Stimulated activated effector memory CD8-positive, alpha-beta T cell treated with anti-CD3 and anti-CD28 coated beads, Interleukin-12 subunit alpha, Interleukin-12 subunit beta, amount 100 ng/mL, for 72 hours (primary cell): ENCODE data around the gene CSTB.

Experiments used
- ATAC-seq: fragments of 150-1000 bp; cut with Tn5 transposase; 2 replicates; pipeline ENCODE4 v1.10.0; 2021
- DNase-seq, 2 donors: peaks; one replicate each; pipeline ENCODE4 v3.0.0; 2021 to 2022; ENCODE audit warnings: low spot score in 2 of 2
- H3K27ac Mint-ChIP-seq: one replicate; pipeline ENCODE4 v1.8.0; 2022; ENCODE audit warnings: mild to moderate bottlenecking, mixed read lengths
- H3K36me3 Mint-ChIP-seq: one replicate; pipeline ENCODE4 v1.8.0; 2022; ENCODE audit warnings: mild to moderate bottlenecking, mixed read lengths
- H3K4me1 Mint-ChIP-seq: one replicate; pipeline ENCODE4 v1.8.0; 2022; ENCODE audit warnings: mixed read lengths
- H3K4me3 Mint-ChIP-seq: one replicate; pipeline ENCODE4 v1.8.0; 2022; ENCODE audit warnings: mild to moderate bottlenecking, mixed read lengths
- H3K9me3 Mint-ChIP-seq: one replicate; pipeline ENCODE4 v1.8.0; 2022; ENCODE audit warnings: mixed read lengths

CSTB gene

DNA sequence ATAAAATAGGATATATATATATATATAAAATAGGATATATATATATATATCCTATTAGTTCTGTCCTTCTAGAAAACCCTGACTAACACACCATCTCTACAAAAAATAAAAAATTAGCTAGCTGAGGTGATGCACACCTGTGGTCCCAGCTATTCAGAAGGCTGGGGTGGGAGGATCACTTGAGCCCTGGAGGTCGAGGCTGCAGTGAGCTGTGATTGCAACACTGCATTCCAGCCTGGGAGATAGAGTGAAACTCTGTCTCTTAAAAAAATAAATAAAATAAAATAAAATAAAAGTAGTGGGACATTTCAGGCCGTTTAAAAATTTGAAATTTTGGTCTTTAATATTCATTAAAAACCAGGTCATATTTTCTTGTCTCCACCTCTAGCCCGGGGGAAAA, 9.0 kb upstream of the CSTB start:
- Mint-ChIP-seq H3K27ac (peak overlapping the region; percentile 60), H3K9me3 (no peaks in the 10 kb centered on the region), H3K4me1 (peaks cover 17% of the 10 kb centered on the region), H3K36me3 (peaks cover 14% of the 10 kb centered on the region), H3K4me3 (no peak overlapping the region)
- ATAC-seq (no peak), DNase-seq (no peak)

DNA sequence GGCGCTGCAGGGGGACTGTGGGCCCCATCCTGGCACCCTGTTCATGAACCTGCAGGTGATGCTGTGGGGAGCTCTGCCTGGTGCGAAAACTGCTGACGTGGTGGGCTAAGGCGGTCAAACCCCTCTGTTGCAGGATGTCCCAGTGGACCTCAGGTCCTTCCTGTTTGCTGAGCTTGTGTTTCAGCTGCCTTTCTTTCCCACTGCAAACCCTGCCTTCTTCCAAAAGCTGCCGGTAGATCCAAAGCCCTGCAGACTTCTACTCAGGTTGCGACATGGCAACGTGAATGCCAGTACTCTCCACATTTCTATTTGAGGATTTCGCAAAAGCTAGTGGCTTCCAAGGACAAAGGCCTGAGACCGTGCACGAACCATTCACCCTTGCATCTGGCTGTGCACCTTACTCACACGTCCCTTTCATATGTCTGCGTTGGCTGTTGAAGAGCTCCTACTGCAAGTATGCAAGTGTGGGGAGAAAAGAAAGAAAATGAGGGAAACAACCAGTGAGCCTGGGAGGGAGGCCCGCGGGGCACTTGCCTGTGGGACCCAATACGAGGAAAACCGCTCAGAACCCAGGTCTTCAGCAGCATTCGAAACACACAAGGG, 7.1 kb upstream of the CSTB start:
- DNase-seq = no peak
- peaks cover 30% of the 10 kb centered on the region for H3K4me1 Mint-ChIP-seq
- H3K36me3 Mint-ChIP-seq = no peaks in the 10 kb centered on the region
- H3K9me3 Mint-ChIP-seq = no peaks in the 10 kb centered on the region
- H3K4me3 Mint-ChIP-seq = no peak overlapping the region
- peak overlapping the region; percentile 63 for H3K27ac Mint-ChIP-seq
- no peak for ATAC-seq

DNA sequence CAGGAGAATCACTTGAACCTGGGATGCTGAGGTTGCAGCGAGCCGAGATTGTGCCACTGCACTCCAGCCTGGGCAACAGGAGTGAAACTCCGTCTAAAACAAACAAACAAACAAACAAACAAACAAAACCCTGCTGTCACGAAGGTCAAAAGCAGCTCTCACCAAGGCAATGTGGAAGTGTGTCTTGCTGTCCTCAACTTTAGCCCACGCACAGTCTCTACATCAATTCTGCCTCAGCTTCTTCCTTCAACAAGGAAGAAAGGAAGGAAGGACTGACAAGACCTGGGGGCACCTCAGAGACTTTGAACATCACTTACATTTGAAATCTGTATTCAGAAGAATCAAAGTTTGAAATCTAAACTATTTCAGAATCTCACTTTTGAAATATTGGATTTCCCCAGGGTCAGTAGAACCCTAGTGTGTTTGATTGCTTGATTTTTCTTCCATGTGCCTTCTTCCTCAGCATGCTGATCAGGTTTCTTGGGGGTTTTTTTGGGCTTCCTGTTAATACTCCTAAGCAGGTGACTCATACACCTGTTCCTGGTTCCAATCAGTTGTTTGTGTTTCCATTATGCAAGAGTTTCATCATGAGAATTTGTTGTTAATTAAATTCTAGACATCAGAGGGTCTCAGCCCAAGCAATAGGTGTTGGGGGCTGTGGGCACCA, 6.5 kb upstream of the CSTB start:
- no peaks in the 10 kb centered on the region for H3K9me3 Mint-ChIP-seq
- peak overlapping the region; percentile 52 for H3K27ac Mint-ChIP-seq
- H3K4me1 Mint-ChIP-seq = peaks cover 35% of the 10 kb centered on the region
- H3K36me3 Mint-ChIP-seq = no peaks in the 10 kb centered on the region
- ATAC-seq (no peak), DNase-seq (no peak)
- H3K4me3 Mint-ChIP-seq = no peak overlapping the region

DNA sequence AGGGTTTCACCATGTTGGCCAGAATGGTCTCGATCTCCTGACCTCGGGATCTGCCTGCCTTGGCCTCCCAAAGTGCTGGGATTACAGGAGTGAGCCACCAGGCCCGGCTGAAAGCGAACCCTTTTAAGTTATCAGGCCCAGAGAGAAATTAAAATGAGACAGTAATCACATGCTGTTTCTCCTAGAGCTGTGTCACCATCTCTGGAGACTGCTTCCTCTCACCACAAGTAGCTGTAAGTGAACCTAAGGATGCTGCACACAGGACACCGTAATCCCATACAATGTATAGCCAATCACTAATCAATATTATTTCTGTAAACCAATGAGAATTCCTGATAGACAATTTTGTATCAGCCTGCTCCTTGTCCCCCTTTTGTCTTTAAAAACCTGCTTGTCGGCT, 5.7 kb upstream of the CSTB start:
- H3K4me3 Mint-ChIP-seq = no peak overlapping the region
- H3K27ac Mint-ChIP-seq = no peak overlapping the region
- H3K36me3 Mint-ChIP-seq = no peaks in the 10 kb centered on the region

DNA sequence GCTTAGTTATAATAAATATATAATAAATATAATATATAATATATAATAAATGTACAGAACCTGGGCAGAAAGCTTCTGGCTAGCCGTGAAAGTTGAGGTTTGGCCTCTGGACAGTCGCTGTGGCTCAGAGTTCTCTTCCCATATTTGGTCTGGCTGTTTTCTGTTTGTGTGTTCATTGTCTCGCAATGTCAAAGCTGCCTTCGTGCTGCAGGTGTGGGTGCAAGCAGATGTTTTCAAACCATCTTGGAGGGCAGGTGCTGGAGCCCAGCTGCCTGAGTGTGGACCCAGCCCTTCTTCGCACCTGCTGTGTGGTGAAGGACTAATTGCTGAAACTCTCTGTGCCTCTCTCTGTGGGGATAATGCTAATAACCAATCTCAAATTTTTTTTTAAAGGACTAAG, 3.6 kb upstream of the CSTB start:
- no peaks in the 10 kb centered on the region for H3K9me3 Mint-ChIP-seq
- H3K4me3 Mint-ChIP-seq = peak overlapping the region; percentile 88
- H3K27ac Mint-ChIP-seq = peak overlapping the region; percentile 94
- H3K36me3 Mint-ChIP-seq = peaks cover 7% of the 10 kb centered on the region
- DNase-seq (no peak), ATAC-seq (no peak)
- H3K4me1 Mint-ChIP-seq = peaks cover 50% of the 10 kb centered on the region

More for the DNA sequence above, 5.7 kb upstream of the CSTB start:
- Mint-ChIP-seq H3K9me3 (no peaks in the 10 kb centered on the region), H3K4me1 (peaks cover 39% of the 10 kb centered on the region)
- DNase-seq (no peak), ATAC-seq (no peak)

DNA sequence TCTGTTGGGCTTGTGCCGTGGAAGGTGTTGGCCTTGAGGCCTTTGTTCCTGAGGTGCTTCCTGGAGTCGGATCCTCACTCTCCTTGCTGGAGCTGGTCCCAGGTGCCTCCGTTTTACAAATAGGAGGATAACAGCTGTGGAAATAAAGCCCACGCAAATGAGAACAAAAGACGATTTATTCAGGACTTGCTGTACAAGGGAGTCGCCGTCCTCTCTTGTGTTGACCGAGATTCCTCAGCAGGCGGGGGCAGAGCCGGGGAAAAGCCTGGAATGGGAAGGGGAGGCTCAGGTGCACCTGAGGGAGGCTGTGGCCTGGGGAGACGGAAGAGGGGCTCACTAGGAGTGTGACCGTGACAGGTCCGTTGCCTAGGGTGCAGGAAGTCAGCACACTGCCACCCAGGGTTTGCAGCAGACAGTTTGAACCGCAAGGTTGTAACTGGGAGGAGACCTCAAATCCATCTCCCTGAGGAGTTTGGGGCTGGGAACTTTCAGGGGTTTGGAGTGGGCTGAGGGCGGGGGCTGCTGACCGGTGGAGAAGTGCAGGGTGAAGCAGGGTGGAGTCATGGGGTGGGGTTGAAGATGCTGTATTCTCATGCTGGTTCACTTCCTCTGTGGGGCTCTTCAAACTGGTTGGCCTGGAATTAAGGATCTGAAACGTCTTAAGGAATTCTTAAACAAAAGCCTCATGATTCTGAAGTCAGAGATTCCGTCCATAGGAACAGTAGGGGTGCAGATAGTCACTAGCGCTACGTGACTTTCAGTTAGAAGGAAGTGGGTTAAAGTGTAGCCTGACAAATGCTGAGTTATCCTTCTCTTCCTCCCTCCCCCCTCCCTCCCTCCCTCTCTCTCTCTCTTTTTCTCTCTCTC, 2.6 kb upstream of the CSTB start:
- Mint-ChIP-seq H3K4me1 (peaks cover 56% of the 10 kb centered on the region), H3K4me3 (peak overlapping the region; percentile 88), H3K27ac (peak overlapping the region; percentile 94), H3K36me3 (peaks cover 16% of the 10 kb centered on the region), H3K9me3 (no peaks in the 10 kb centered on the region)
- no peak for DNase-seq
- ATAC-seq = peak; percentile 45

DNA sequence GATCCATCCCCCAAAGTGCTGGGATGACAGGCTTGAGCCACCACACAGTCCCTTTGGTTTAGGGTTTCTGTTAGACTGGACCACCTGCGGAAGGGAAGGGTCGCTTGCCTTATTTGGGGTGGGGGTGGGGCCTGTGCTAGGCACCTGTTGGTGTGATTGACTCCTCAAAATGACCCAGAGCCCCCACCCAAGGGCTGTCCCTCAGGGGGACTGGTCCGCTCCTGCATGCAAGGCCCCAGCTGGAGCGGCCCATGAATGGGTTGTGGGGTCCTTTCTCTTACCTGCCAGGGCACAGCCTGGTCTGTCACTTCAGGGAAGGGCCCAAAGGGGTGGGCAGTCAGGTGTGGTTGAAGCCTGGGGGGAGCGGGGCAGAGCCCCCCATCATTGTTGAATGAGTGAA, 1.8 kb upstream of the CSTB start:
- no peaks in the 10 kb centered on the region for H3K9me3 Mint-ChIP-seq
- H3K36me3 Mint-ChIP-seq = peaks cover 24% of the 10 kb centered on the region
- no peak for ATAC-seq
- peak overlapping the region; percentile 94 for H3K27ac Mint-ChIP-seq
- H3K4me1 Mint-ChIP-seq = peaks cover 56% of the 10 kb centered on the region
- peak overlapping the region; percentile 88 for H3K4me3 Mint-ChIP-seq
- DNase-seq = no peak

DNA sequence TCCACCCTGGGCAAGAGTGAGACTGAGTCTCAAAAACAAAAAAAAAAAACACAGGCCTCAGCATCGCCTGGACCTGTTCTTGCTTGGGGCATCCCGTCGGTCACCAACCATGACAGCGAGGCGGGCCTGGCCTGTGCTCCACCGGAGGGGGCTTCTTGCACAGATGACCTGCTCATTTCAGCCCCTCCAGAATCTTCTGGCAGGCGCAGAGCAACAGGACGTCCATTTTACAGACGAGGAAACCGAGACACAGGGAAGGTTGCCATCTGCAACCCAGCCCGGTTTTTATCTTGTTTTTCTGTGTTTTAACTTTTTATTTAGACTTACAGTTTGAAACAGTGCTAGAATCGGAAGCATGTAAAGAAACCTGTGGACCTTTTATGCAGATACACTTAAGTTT, 918 bp downstream of the CSTB start:
- ATAC-seq = no peak
- Mint-ChIP-seq H3K4me1 (peaks cover 57% of the 10 kb centered on the region), H3K9me3 (no peaks in the 10 kb centered on the region), H3K27ac (peak overlapping the region; percentile 84), H3K4me3 (peak overlapping the region; percentile 88), H3K36me3 (peaks cover 29% of the 10 kb centered on the region)
- no peak for DNase-seq

DNA sequence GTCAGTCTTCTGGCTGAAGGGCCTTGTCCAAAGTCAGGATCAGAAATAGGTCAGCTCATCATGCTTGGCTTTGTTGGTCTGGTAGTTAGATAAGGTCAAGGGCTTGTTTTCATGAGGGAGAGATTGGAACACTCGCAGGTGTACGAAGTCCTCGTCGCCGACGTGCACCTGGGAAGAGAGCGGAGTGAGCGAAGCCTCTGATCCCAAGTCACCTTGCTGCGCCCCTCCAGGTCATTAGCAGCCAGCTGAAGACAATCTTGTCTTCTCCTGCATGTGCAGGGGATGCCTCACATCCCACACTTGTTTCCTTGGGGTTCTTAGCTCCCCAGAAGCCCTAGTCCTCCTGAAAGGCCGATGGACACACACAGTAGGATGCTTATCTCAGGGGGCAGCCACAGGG, 1.9 kb downstream of the CSTB start:
- Mint-ChIP-seq H3K36me3 (peaks cover 29% of the 10 kb centered on the region), H3K27ac (no peak overlapping the region)

DNA sequence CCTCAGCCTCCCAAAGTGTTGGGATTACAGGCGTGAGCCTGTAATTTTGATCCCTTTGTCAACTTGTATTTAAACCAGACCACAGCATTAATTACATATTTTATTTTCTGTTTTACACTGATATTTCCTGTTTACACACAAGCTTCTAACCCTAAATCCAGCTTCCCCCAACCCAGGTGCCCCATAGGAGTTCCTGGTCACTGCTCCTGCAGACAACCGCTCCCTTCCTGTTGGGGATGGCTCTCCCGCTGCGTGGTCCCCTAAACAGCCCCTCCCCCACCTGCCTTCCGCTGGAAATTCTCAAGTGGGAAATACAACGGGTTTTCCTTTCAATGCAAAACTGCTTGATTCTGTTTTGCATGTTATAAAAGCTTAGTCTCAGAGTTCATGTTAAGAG, 3.7 kb downstream of the CSTB start:
- Mint-ChIP-seq H3K9me3 (no peaks in the 10 kb centered on the region), H3K4me3 (no peak overlapping the region), H3K36me3 (peaks cover 35% of the 10 kb centered on the region), H3K27ac (no peak overlapping the region), H3K4me1 (peaks cover 37% of the 10 kb centered on the region)
- ATAC-seq (no peak), DNase-seq (no peak)

More for the DNA sequence above, 1.9 kb downstream of the CSTB start:
- Mint-ChIP-seq H3K4me3 (peak overlapping the region; percentile 88), H3K4me1 (peaks cover 53% of the 10 kb centered on the region), H3K9me3 (no peaks in the 10 kb centered on the region)
- ATAC-seq (no peak), DNase-seq (no peak)

DNA sequence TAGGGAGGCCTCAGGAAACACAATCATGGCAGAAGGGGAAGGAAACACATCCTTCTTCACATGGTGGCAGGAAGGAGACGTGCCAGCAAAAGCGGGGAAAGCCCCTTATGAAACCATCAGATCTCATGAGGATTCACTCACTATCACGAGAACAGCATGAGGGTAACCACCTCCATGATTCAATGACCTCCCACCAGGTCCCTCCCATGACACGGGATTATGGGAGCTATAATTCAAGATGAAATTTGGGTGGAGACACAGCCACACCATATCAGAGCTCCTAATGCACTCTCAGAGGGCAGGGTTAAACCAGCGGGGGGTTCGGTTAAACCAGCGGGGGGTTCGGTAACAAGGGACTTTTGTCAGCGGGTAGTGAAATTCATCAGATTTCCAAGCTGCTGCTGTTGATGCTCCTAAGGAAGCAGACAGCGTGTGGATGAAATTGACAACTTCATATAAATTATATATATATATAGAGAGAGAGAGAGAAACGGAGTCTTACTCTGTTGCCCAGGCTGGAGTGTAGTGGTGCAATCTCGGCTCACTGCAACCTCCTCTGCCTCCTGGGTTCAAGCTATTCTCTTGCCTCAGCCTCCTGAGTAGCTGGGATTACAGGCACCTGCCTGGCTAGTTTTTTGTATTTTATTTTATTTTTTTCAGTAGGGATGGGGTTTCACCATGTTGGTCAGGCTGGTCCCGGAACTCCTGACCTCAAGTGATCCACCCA, 4.2 kb downstream of the CSTB start:
- H3K9me3 Mint-ChIP-seq = no peaks in the 10 kb centered on the region
- no peak for ATAC-seq
- peaks cover 35% of the 10 kb centered on the region for H3K36me3 Mint-ChIP-seq
- peaks cover 35% of the 10 kb centered on the region for H3K4me1 Mint-ChIP-seq
- H3K27ac Mint-ChIP-seq = no peak overlapping the region
- no peak for DNase-seq
- no peak overlapping the region for H3K4me3 Mint-ChIP-seq

DNA sequence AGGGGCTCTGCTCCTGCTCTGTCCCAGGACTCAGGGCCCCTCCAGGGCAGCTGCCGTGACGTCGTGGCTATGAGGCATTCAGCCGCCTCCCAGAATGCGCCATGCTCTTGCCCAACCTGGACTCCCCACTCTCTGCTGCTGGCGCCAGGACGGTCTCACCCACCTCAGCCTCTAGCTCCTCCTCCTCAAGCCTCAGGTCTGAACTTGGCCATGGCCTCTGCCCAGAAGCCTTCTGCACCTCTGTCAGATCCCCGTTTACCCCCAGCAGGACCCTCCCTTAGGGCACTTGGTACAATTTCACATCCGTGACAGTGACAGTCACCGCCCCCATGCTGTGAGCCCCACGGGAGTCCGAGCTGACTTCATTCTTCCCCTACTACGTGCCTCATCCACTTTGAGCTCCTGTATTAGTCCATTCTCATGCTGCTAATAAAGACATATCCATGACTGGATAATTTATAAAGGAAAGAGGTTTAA, 4.9 kb downstream of the CSTB start:
- Mint-ChIP-seq H3K4me1 (peaks cover 35% of the 10 kb centered on the region), H3K4me3 (no peak overlapping the region), H3K27ac (no peak overlapping the region), H3K9me3 (no peaks in the 10 kb centered on the region), H3K36me3 (peaks cover 35% of the 10 kb centered on the region)
- DNase-seq (no peak), ATAC-seq (no peak)

DNA sequence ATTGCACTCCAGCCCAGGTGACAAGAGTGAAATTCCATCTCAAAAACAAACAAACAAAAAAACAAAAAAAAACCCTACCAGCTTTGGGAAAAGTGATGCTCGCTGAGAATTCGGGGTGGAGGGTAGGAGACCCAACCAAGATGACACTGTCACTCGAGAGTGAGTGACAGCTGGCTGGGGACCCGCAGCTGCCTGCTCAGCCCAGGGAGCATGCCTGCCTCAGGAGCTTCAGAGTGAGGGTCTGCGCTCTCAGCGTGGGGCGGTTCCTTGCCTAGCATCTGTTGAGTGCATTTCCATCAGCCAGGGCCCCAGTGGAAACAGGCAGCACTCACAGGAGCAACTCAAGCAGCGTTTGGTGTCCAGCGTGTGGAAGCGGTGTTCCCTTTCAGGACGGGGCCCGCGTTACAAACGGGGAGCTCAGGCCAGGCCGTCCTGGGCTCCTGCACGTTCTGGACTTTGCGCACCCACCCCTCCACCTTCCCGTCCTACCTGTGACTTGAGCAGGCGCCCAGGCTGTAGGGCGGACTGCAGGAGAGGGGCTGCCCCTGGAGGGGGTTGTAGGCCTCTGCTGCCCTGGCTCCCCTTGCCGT, 5.9 kb downstream of the CSTB start:
- peaks cover 33% of the 10 kb centered on the region for H3K36me3 Mint-ChIP-seq

DNA sequence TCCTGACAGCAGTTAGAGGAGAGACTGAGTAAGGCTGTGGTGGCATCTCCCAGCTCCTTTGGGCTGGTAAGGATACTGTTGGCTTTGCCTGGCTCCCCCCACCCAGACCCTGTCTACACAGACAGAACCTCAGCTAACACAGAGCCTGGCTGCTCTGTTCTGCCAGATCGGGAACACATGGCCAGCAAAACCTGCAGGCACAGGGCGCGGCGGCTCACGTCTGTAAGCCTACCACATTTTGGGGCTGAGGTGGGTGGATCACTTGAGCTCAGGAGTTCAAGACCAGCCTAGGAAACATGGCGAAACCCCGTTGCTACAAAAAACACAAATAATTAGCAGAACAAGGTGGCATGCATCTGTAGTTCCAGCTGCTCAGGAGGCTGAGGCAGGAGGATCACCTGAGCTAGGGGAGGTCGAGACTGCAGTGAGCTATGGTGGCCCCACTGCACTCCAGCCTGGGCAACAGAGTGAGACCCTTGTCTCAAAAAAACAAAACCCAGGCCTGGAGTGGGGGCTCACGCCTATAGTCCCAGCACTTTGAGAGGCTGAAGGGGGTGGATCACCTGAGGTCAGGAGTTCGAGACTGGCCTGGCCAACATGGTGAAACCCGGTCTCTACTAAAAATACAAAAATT, 6.7 kb downstream of the CSTB start:
- Mint-ChIP-seq H3K36me3 (peaks cover 26% of the 10 kb centered on the region), H3K27ac (peak overlapping the region; percentile 69), H3K4me3 (no peak overlapping the region), H3K4me1 (peaks cover 21% of the 10 kb centered on the region), H3K9me3 (no peaks in the 10 kb centered on the region)
- DNase-seq = no peak
- no peak for ATAC-seq

More for the DNA sequence above, 5.9 kb downstream of the CSTB start:
- DNase-seq (no peak), ATAC-seq (no peak)
- no peak overlapping the region for H3K27ac Mint-ChIP-seq
- H3K4me3 Mint-ChIP-seq = no peak overlapping the region
- H3K9me3 Mint-ChIP-seq = no peaks in the 10 kb centered on the region
- peaks cover 29% of the 10 kb centered on the region for H3K4me1 Mint-ChIP-seq
